Smooth muscle cell (in vitro differentiated cells): ENCODE data around the gene SLC22A23. TPM values are rescaled to one million over a fixed set of nuclear protein-coding genes. Genes with fewer than 3 reads are reported as not detected.

Source experiments
- DNase-seq: peaks from one replicate; lab custom pipeline; 2025; ENCODE audit not compliant: unreplicated experiment; lab: John Stamatoyannopoulos, UW
- H2AFZ ChIP-seq: fragments of 200-600 bp; sonication (generic); 2 replicates; pipeline ENCODE4 v1.6.0; 2016; ENCODE audit warnings: antibody characterized with exemption, low read depth, mild to moderate bottlenecking
- H3F3A ChIP-seq: fragments of 200-600 bp; sonication (generic); 2 replicates; pipeline ENCODE4 v1.6.0; 2017; ENCODE audit warnings: antibody characterized with exemption, low read depth
- H3K27ac ChIP-seq: fragments of 200-600 bp; sonication (generic); 2 replicates; pipeline ENCODE4 v1.5.1; 2016; ENCODE audit warnings: low read depth, mild to moderate bottlenecking
- H3K27me3 ChIP-seq: fragments of 200-600 bp; sonication (generic); 2 replicates; pipeline ENCODE4 v1.6.1; 2016; ENCODE audit warnings: low read depth, mild to moderate bottlenecking
- H3K36me3 ChIP-seq: fragments of 200-600 bp; sonication (generic); 2 replicates; pipeline ENCODE4 v1.5.1; 2016; ENCODE audit warnings: low read depth
- H3K4me1 ChIP-seq: fragments of 200-600 bp; sonication (generic); 2 replicates; pipeline ENCODE4 v1.5.1; 2016; ENCODE audit warnings: low read depth
- H3K4me2 ChIP-seq: fragments of 200-600 bp; sonication (generic); 2 replicates; pipeline ENCODE4 v1.6.0; 2016; ENCODE audit warnings: mild to moderate bottlenecking
- H3K4me3 ChIP-seq: fragments of 200-600 bp; sonication (generic); 2 replicates; pipeline ENCODE4 v1.5.1; 2016; ENCODE audit warnings: mild to moderate bottlenecking
- H3K79me2 ChIP-seq: fragments of 200-600 bp; sonication (generic); 2 replicates; pipeline ENCODE4 v1.6.0; 2016; ENCODE audit warnings: low read depth, mild to moderate bottlenecking
- H3K9ac ChIP-seq: fragments of 200-600 bp; sonication (generic); 2 replicates; pipeline ENCODE4 v1.6.0; 2016; ENCODE audit warnings: low read depth
- H3K9me3 ChIP-seq: fragments of 200-600 bp; sonication (generic); replicated peaks from 2 replicates; pipeline ENCODE4 v1.5.1; 2016; ENCODE audit warnings: low read depth
- H4K20me1 ChIP-seq: fragments of 200-600 bp; sonication (generic); 2 replicates; pipeline ENCODE4 v1.6.0; 2016; ENCODE audit warnings: low read depth
- WGBS: methylation state at CpG from one replicate; pipeline ENCODE4 v1.1.7; 2016; ENCODE audit warnings: low lambda C conversion rate; 5-methylcytosine and 5-hydroxymethylcytosine counted together
- polyA plus RNA-seq: library from polyadenylated mRNA; unstranded; fragments of >200 nt; fragmentation: Nextera tagmentation; extraction: Ambion mirVana; gene quantifications from 2 replicates; pipeline ENCODE4 v1.2.1, GENCODE V29; 2016
- total RNA-seq: library from RNA; depleted of rRNA; stranded (reverse); fragments of >200 nt; gene quantifications from 2 replicates; pipeline ENCODE4 v1.2.3, GENCODE V29; 2014
- TF ChIP-seq, protein P1 (sequence below): fragments of 200-600 bp; sonication (generic); IDR thresholded peaks from 2 replicates; pipeline ENCODE4 v1.5.1; 2017; ENCODE audit warnings: borderline replicate concordance, mild to moderate bottlenecking, antibody characterized with exemption; ENCODE audit not compliant: insufficient read depth, poor library complexity, severe bottlenecking

SLC22A23 gene
- total and polyA plus RNA-seq, 2 experiments from 2014 or later = 1.6 to 3.8 TPM

DNA sequence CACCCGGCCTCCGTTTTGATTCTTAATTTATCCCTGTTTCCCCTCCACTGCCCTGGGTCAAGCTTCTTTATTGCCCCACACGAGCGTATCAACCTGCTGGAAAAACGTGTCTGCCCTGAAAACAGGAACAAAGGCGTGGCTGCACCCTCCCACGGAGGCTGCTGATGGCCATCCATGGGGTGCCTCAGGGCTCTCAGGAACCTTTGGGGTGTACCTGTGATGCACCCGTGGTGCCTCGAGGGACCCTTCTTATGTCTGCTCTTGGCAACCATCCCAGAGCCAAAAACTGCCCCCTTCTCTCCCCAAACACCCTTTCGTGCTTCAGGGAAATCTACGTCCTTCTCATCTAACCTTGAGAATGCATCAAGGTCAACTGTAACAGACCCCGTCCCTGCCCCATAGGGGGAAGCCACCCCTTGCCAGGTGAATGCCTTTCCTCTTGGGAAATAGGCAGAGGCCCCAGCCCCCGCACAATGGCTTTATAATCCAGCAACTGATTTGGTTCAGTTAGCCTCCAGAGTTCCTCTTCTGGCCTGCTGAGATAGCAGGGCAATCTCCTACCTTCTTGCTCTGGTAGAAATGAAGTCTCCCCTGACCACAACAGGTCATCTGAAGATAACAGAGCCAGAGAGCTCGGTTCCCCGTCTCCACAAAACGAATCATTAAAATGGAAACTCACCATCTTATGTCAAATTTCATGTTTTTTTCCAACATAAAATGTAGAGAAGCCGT is 168.7 kb downstream of the SLC22A23 start:
- TF ChIP-seq, protein P1, sequence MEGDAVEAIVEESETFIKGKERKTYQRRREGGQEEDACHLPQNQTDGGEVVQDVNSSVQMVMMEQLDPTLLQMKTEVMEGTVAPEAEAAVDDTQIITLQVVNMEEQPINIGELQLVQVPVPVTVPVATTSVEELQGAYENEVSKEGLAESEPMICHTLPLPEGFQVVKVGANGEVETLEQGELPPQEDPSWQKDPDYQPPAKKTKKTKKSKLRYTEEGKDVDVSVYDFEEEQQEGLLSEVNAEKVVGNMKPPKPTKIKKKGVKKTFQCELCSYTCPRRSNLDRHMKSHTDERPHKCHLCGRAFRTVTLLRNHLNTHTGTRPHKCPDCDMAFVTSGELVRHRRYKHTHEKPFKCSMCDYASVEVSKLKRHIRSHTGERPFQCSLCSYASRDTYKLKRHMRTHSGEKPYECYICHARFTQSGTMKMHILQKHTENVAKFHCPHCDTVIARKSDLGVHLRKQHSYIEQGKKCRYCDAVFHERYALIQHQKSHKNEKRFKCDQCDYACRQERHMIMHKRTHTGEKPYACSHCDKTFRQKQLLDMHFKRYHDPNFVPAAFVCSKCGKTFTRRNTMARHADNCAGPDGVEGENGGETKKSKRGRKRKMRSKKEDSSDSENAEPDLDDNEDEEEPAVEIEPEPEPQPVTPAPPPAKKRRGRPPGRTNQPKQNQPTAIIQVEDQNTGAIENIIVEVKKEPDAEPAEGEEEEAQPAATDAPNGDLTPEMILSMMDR = no peak
- Histone ChIP-seq H4K20me1 (no peaks in the 10 kb centered on the region), H3K79me2 (no peaks in the 10 kb centered on the region), H2AFZ (no peak overlapping the region), H3K27me3 (no peaks in the 10 kb centered on the region), H3K4me3 (no peak overlapping the region), H3F3A (no peaks in the 10 kb centered on the region), H3K4me1 (no peaks in the 10 kb centered on the region), H3K27ac (no peak overlapping the region), H3K9me3 (no peaks in the 10 kb centered on the region), H3K4me2 (no peak overlapping the region), H3K36me3 (no peaks in the 10 kb centered on the region), H3K9ac (no peak overlapping the region)
- DNase-seq = no peak
- WGBS = 94% methylated on average over 17 of the region's 17 CpGs

DNA sequence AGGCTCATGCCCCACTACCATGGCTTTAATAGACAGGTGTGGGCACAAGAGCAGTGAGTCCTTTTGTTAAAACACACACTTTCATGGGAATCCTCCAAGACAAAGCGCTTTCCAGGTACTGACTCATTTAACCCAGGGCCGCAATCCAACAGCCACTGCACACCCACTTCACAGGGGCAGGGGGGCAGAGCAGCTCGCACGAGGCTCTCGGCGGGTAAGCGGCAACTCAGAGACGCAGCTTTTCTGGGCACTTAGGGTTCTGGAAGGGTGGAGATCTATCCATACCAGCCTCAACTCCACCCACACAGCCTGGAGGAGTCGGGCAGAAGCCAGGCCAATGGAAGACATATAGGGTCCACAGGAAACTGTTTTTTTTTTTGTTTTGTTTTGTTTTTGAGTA is 169.5 kb downstream of the SLC22A23 start:
- H3F3A ChIP-seq = peaks cover 3% of the 10 kb centered on the region
- peaks cover under 1% of the 10 kb centered on the region for H3K4me1 ChIP-seq
- H3K4me3 ChIP-seq = no peak overlapping the region
- no peak for DNase-seq
- TF ChIP-seq, protein P1 = no peak
- 83% methylated on average over 9 of the region's 9 CpGs for WGBS
- no peak overlapping the region for H3K27ac ChIP-seq
- H3K9me3 ChIP-seq = no peaks in the 10 kb centered on the region
- no peaks in the 10 kb centered on the region for H3K79me2 ChIP-seq
- H3K4me2 ChIP-seq = no peak overlapping the region
- H3K36me3 ChIP-seq = no peaks in the 10 kb centered on the region
- no peak overlapping the region for H3K9ac ChIP-seq
- no peak overlapping the region for H2AFZ ChIP-seq
- H4K20me1 ChIP-seq = peaks cover 6% of the 10 kb centered on the region
- no peaks in the 10 kb centered on the region for H3K27me3 ChIP-seq

DNA sequence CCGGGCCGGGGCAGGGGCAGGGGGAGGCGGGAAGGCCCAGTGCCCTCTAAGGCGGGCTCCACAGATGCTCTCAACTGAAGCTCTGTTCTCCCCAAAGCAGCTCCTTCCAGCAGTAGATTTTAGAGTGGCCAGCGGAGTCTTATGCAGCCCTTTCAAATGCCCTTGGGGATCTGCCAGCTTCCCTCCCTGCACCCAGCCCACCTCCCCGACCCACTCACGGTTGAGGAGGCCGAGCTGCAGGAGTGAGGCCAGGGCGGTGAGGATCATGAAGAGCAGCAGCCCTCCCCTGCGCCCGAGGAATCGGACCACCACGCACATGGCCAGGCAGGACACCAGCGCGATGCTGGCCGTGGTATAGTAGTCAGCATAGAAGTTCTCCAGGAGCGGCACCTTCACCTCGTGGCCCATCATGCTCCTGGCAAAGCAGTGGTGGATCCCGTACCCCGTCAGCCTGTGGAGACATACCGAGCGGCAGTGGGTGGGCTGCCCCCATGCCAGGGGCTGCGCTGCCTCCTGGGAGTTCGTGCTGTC is 170.1 kb downstream of the SLC22A23 start:
- H3K79me2 ChIP-seq = no peaks in the 10 kb centered on the region
- H3K9me3 ChIP-seq = no peaks in the 10 kb centered on the region
- peaks cover 7% of the 10 kb centered on the region for H3K4me1 ChIP-seq
- no peak for DNase-seq
- no peak overlapping the region for H3K4me2 ChIP-seq
- H4K20me1 ChIP-seq = peaks cover 12% of the 10 kb centered on the region
- no peak overlapping the region for H3K4me3 ChIP-seq
- 94% methylated on average over 24 of the region's 24 CpGs for WGBS
- H3K9ac ChIP-seq = no peak overlapping the region
- no peak overlapping the region for H3K27ac ChIP-seq
- TF ChIP-seq, protein P1 = no peak
- peaks cover 6% of the 10 kb centered on the region for H3F3A ChIP-seq
- no peak overlapping the region for H2AFZ ChIP-seq
- no peaks in the 10 kb centered on the region for H3K36me3 ChIP-seq
- H3K27me3 ChIP-seq = no peaks in the 10 kb centered on the region

DNA sequence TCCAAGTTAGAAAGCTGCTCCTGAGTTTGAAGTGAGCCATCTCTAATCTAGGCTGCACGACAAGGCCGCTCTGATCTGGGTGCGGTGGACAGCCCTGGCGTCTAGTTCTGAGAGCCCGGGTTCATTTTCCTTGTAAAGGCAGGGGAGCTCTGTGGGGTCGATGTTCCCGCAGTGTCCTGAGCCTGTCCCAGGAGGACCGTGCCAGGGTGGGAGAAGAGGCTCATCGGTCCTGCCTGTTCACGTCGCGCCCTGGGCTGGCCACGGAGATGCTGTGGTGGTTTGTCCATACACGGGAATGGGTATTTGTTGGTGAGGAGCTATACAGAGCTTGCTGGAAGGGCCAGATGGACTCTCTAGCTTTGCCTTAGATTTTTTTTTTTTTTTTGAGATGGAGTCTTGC is 171.1 kb downstream of the SLC22A23 start:
- Histone ChIP-seq H4K20me1 (peaks cover 17% of the 10 kb centered on the region), H3K36me3 (no peaks in the 10 kb centered on the region), H3K27me3 (no peaks in the 10 kb centered on the region), H3K79me2 (no peaks in the 10 kb centered on the region), H3K27ac (no peak overlapping the region), H3K4me3 (no peak overlapping the region), H3K4me1 (peaks cover 16% of the 10 kb centered on the region), H3K9ac (no peak overlapping the region), H3F3A (peaks cover 8% of the 10 kb centered on the region), H3K9me3 (no peaks in the 10 kb centered on the region), H2AFZ (no peak overlapping the region), H3K4me2 (no peak overlapping the region)
- no peak for DNase-seq
- TF ChIP-seq, protein P1 = no peak
- WGBS = 91% methylated on average over 14 of the region's 14 CpGs
